Mesendoderm (in vitro differentiated cells): ENCODE data around the gene LPXN.

Source experiments
- DNase-seq: peaks from one replicate; pipeline ENCODE4 v3.0.0; 2013
- H2AK5ac ChIP-seq: 2 replicates; pipeline ENCODE4 v1.6.1; 2013; ENCODE audit warnings: low read length, inconsistent platforms
- H2BK120ac ChIP-seq: 2 replicates; pipeline ENCODE4 v1.6.1; 2013; ENCODE audit warnings: low read depth, mild to moderate bottlenecking, low read length, moderate library complexity, mixed read lengths
- H2BK15ac ChIP-seq: replicated peaks from 2 replicates; pipeline ENCODE4 v1.6.1; 2013; ENCODE audit warnings: low read depth, mild to moderate bottlenecking, moderate library complexity
- H2BK5ac ChIP-seq: 2 replicates; pipeline ENCODE4 v1.6.1; 2013; ENCODE audit warnings: low read length, inconsistent platforms
- H3K18ac ChIP-seq: 2 replicates; pipeline ENCODE4 v1.6.1; 2013; ENCODE audit warnings: mild to moderate bottlenecking, low read length, mixed read lengths
- H3K23ac ChIP-seq: one replicate; pipeline ENCODE4 v1.6.1; 2013; ENCODE audit warnings: low read length
- H3K27ac ChIP-seq: 2 replicates; pipeline ENCODE4 v1.5.1; 2013; ENCODE audit warnings: low read depth, mild to moderate bottlenecking, inconsistent platforms, low read length, moderate library complexity
- H3K27me3 ChIP-seq: 2 replicates; pipeline ENCODE4 v1.6.1; 2013; ENCODE audit warnings: low read length, control low read depth, mild to moderate bottlenecking, inconsistent platforms; ENCODE audit not compliant: insufficient read depth, poor library complexity
- H3K36me3 ChIP-seq: 2 replicates; pipeline ENCODE4 v1.6.1; 2013; ENCODE audit warnings: low read length, inconsistent platforms; ENCODE audit not compliant: control insufficient read depth, insufficient read depth
- H3K4ac ChIP-seq: one replicate; pipeline ENCODE4 v1.6.1; 2013; ENCODE audit warnings: low read depth, mild to moderate bottlenecking, low read length, moderate library complexity
- H3K4me1 ChIP-seq: 2 replicates; pipeline ENCODE4 v1.6.1; 2013; ENCODE audit warnings: low read depth, low read length, inconsistent platforms; ENCODE audit not compliant: control insufficient read depth
- H3K4me2 ChIP-seq: 2 replicates; pipeline ENCODE4 v1.6.1; 2013; ENCODE audit warnings: low read length
- H3K4me3 ChIP-seq: 2 replicates; pipeline ENCODE4 v1.5.1; 2013; ENCODE audit warnings: mild to moderate bottlenecking, low read length
- H3K56ac ChIP-seq: one replicate; pipeline ENCODE4 v1.6.1; 2013; ENCODE audit warnings: low read length
- H3K79me1 ChIP-seq: 2 replicates; pipeline ENCODE4 v1.6.1; 2013; ENCODE audit warnings: low read length, inconsistent platforms
- H3K79me2 ChIP-seq: 2 replicates; pipeline ENCODE4 v1.6.1; 2013; ENCODE audit warnings: mild to moderate bottlenecking, low read length; ENCODE audit not compliant: control insufficient read depth, insufficient read depth
- H3K9ac ChIP-seq: 2 replicates; pipeline ENCODE4 v1.6.1; 2013; ENCODE audit warnings: low read length, inconsistent platforms
- H4K5ac ChIP-seq: one replicate; pipeline ENCODE4 v1.6.1; 2013; ENCODE audit warnings: low read length
- H4K8ac ChIP-seq: one replicate; pipeline ENCODE4 v1.6.1; 2013; ENCODE audit warnings: low read depth, mild to moderate bottlenecking, control low read depth, low read length, moderate library complexity
- WGBS: extraction: QIAGEN DNeasy Blood & Tissue Kit; methylation state at CpG from one replicate; pipeline ENCODE4 v1.1.7; 2013; ENCODE audit warnings: low lambda C conversion rate, missing lambda C conversion rate; ENCODE audit not compliant: insufficient coverage; ENCODE audit errors: extremely low coverage; 5-methylcytosine and 5-hydroxymethylcytosine counted together

The LPXN gene

DNA sequence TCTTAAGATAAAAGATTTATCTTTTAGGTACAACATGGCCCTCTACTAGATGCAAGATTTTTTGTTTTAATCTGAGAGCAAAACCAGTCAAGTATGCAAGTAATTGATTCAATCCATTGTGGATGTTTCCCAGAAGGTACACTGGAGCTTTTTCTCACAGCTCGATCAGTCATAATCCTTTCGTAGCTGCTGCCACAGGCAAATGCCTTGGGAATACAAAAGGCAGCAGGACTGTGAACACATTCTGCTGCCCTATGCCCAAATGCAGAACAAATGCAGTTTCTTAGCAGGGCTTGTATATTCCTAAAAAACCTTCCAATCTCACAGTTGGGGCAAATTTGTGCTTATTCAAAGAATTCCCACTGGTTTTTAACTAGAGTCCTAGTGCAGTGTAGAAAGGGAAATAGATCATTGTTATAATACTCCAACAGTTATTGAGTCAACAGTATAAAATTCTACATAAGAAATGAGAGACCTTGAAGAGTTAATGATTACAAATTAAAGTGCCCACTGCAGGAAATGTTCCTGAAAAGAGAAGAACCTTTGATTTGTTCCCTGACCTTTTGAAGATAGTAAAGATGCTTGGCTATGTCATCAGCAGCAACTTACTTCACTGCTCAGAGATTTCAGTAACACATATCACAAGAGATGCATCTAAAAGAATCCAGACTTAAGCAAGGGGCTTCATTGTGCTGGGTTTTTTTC is 14.1 kb downstream of the LPXN start:
- DNase-seq = no peak
- no peak overlapping the region for H3K4me3 ChIP-seq

DNA sequence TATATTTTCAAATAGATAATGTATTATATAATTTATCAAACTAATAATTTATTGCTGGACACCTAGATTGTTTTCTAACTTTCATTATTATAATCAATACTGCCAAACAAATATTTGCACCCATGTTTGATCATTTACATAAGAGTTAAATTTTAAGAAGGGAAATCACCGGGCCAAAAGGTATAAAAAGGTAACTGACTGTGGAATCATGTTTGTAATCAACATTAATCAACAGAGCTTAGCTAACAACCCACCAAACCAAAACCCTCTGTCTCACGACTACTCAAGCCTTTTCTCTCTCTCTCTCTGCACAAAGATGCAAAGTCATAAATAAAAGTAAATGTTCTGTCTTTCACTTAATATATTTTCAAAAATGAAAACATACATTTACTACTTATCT is 14.8 kb downstream of the LPXN start:
- no peak overlapping the region for H3K18ac ChIP-seq
- no peak overlapping the region for H3K56ac ChIP-seq
- H2BK120ac ChIP-seq = no peak overlapping the region
- DNase-seq = no peak
- WGBS = no CpG with 5 or more reads among the region's 2 CpGs
- H3K27me3 ChIP-seq = no peaks in the 10 kb centered on the region
- no peaks in the 10 kb centered on the region for H3K79me2 ChIP-seq
- H3K4ac ChIP-seq = no peak overlapping the region
- no peak overlapping the region for H3K27ac ChIP-seq
- no peak overlapping the region for H3K4me2 ChIP-seq
- no peaks in the 10 kb centered on the region for H3K79me1 ChIP-seq
- no peak overlapping the region for H4K8ac ChIP-seq
- no peak overlapping the region for H2BK5ac ChIP-seq
- no peak overlapping the region for H3K9ac ChIP-seq
- no peak overlapping the region for H2BK15ac ChIP-seq
- H2AK5ac ChIP-seq = no peak overlapping the region
- no peaks in the 10 kb centered on the region for H3K4me1 ChIP-seq
- no peak overlapping the region for H3K23ac ChIP-seq
- no peaks in the 10 kb centered on the region for H3K36me3 ChIP-seq
- no peak overlapping the region for H3K4me3 ChIP-seq
- no peak overlapping the region for H4K5ac ChIP-seq

More for the DNA sequence above, 14.1 kb downstream of the LPXN start:
- H3K56ac ChIP-seq = no peak overlapping the region
- H2AK5ac ChIP-seq = no peak overlapping the region
- no peak overlapping the region for H3K27ac ChIP-seq
- no peaks in the 10 kb centered on the region for H3K36me3 ChIP-seq
- no peaks in the 10 kb centered on the region for H3K79me2 ChIP-seq
- no peak overlapping the region for H2BK120ac ChIP-seq
- no peak overlapping the region for H4K5ac ChIP-seq
- WGBS = no CpG with 5 or more reads among the region's 2 CpGs
- H4K8ac ChIP-seq = no peak overlapping the region
- no peak overlapping the region for H3K18ac ChIP-seq
- no peaks in the 10 kb centered on the region for H3K4me1 ChIP-seq
- H2BK15ac ChIP-seq = no peak overlapping the region
- no peak overlapping the region for H3K9ac ChIP-seq
- no peaks in the 10 kb centered on the region for H3K79me1 ChIP-seq
- no peak overlapping the region for H3K4me2 ChIP-seq
- H2BK5ac ChIP-seq = no peak overlapping the region
- no peak overlapping the region for H3K4ac ChIP-seq
- no peak overlapping the region for H3K23ac ChIP-seq
- no peaks in the 10 kb centered on the region for H3K27me3 ChIP-seq

DNA sequence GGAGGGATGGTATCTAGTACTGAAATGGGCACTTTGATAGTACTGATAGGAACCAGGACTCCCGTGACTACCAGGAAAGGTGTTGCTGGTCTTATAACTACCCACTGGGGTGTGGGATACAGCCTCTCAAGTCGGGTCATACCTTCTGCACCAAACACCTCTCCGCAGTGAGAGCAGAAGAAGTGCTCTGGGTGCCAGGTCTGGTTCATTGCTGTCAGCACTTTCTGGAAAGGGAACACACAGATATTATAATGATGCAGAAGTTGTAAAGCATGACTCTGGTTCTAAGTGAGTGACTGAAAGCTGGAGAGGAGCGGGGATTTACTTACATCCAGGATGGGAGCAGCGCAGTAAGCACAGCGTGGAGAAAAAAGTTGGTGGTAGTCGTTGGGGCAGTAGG is 26.0 kb downstream of the LPXN start:
- no peak overlapping the region for H3K27ac ChIP-seq
- H3K18ac ChIP-seq = no peak overlapping the region
- H4K5ac ChIP-seq = no peak overlapping the region
- H3K36me3 ChIP-seq = no peaks in the 10 kb centered on the region
- no CpG with 5 or more reads among the region's 7 CpGs for WGBS
- no peak overlapping the region for H3K23ac ChIP-seq
- no peak overlapping the region for H2BK120ac ChIP-seq
- no peak overlapping the region for H2AK5ac ChIP-seq
- no peak overlapping the region for H3K56ac ChIP-seq
- no peak overlapping the region for H4K8ac ChIP-seq
- no peak overlapping the region for H3K4ac ChIP-seq
- no peak overlapping the region for H2BK5ac ChIP-seq
- H3K9ac ChIP-seq = no peak overlapping the region
- H3K79me2 ChIP-seq = no peaks in the 10 kb centered on the region
- no peak overlapping the region for H2BK15ac ChIP-seq
- no peaks in the 10 kb centered on the region for H3K79me1 ChIP-seq
- no peak overlapping the region for H3K4me3 ChIP-seq
- H3K4me2 ChIP-seq = no peak overlapping the region
- H3K27me3 ChIP-seq = no peaks in the 10 kb centered on the region
- no peak for DNase-seq
- no peaks in the 10 kb centered on the region for H3K4me1 ChIP-seq

DNA sequence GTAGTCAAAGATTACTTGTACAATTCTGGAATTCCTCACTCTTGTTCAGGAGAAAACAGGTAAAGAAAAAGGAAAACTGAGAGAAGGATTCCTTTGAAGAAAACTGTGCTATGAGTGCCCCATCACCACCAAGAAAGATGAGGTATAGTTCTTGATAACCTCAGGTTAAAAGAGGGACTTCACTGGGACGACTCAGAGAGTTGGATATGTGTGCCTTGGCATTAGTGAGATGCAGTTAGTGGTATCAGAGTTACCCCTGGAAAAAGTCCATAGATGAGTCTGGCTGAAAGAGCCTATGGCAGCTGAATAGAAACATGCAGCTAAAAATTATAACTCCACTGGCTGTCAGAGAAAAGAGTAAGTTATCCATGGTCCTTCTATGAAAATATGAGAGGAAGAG is 28.8 kb downstream of the LPXN start:
- Histone ChIP-seq H3K4me3 (no peak overlapping the region), H3K27me3 (no peaks in the 10 kb centered on the region), H3K36me3 (no peaks in the 10 kb centered on the region), H3K9ac (no peak overlapping the region), H2BK120ac (no peak overlapping the region), H4K5ac (no peak overlapping the region), H3K4me1 (no peaks in the 10 kb centered on the region), H2AK5ac (no peak overlapping the region), H3K79me1 (no peaks in the 10 kb centered on the region), H4K8ac (no peak overlapping the region), H3K4ac (no peak overlapping the region), H3K18ac (no peak overlapping the region), H3K4me2 (no peak overlapping the region), H3K56ac (no peak overlapping the region), H2BK5ac (no peak overlapping the region), H3K79me2 (no peaks in the 10 kb centered on the region), H3K23ac (no peak overlapping the region), H3K27ac (no peak overlapping the region), H2BK15ac (no peak overlapping the region)
- no CpG with 5 or more reads among the region's 1 CpG for WGBS
- DNase-seq = no peak

DNA sequence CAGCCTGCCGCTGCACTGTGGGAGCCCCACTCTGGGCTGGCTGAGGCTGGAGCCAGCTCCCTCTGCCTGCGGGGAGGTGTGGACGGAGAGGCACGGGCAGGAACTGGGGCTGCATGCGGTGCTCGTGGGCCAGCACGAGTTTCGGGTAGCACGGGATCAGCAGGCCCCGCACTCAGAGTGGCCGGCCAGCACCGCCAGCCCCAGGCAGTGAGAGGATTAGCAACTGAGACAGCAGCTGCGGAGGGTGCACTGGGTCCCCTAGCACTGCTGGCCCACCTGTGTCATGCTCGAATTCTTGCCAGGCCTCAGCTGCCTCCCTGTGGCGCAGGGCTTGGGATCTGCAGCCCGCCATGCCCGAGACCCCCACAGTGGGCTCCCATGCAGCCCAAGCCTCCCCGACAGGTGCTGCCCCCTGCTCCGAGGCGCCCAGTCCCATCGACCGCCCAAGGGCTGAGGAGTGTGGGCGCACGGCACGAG is 43.8 kb downstream of the LPXN start:
- H3K79me1 ChIP-seq = no peaks in the 10 kb centered on the region

DNA sequence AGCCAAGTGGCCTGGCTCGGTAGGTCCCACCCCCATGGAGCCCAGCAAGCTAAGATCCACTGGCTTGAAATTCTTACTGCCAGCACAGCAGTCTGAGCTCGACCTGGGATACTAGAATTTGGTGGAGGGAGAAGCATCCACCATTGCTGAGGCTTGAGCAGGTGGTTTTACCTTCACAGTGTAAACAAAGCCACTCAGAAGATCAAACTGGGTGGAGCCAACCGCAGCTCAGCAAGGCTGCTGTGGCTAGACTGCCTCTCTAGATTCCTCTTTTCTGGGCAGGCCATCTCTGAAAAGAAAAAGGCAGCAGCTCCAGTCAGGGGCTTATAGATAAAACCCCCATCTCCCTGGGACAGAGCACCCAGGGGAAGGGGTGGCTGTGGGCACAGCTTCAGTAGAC is 45.4 kb downstream of the LPXN start:
- H4K5ac ChIP-seq = no peak overlapping the region
- no peak overlapping the region for H3K9ac ChIP-seq
- no peak overlapping the region for H3K4ac ChIP-seq
- no peak overlapping the region for H3K4me2 ChIP-seq
- no peaks in the 10 kb centered on the region for H3K36me3 ChIP-seq
- DNase-seq = no peak
- no peak overlapping the region for H3K27ac ChIP-seq
- no peaks in the 10 kb centered on the region for H3K4me1 ChIP-seq
- no peak overlapping the region for H2BK120ac ChIP-seq
- H3K79me2 ChIP-seq = no peaks in the 10 kb centered on the region
- no peak overlapping the region for H2BK5ac ChIP-seq
- H2BK15ac ChIP-seq = no peak overlapping the region
- no peak overlapping the region for H2AK5ac ChIP-seq
- H3K18ac ChIP-seq = no peak overlapping the region
- no peak overlapping the region for H4K8ac ChIP-seq
- H3K56ac ChIP-seq = no peak overlapping the region
- no peaks in the 10 kb centered on the region for H3K79me1 ChIP-seq
- no CpG with 5 or more reads among the region's 3 CpGs for WGBS
- H3K27me3 ChIP-seq = no peaks in the 10 kb centered on the region
- no peak overlapping the region for H3K23ac ChIP-seq
- H3K4me3 ChIP-seq = no peak overlapping the region

More for the DNA sequence above, 43.8 kb downstream of the LPXN start:
- Histone ChIP-seq H3K4ac (no peak overlapping the region), H3K9ac (no peak overlapping the region), H3K4me2 (no peak overlapping the region), H3K79me2 (no peaks in the 10 kb centered on the region), H3K27ac (no peak overlapping the region), H4K5ac (no peak overlapping the region), H4K8ac (no peak overlapping the region), H3K23ac (no peak overlapping the region), H3K56ac (no peak overlapping the region), H2AK5ac (no peak overlapping the region), H2BK15ac (no peak overlapping the region), H3K4me3 (no peak overlapping the region), H2BK5ac (no peak overlapping the region), H3K18ac (no peak overlapping the region), H3K4me1 (no peaks in the 10 kb centered on the region), H3K36me3 (no peaks in the 10 kb centered on the region), H3K27me3 (no peaks in the 10 kb centered on the region), H2BK120ac (no peak overlapping the region)
- no peak for DNase-seq
- WGBS = no CpG with 5 or more reads among the region's 25 CpGs
